GM18520 (cell line): Measurements from ENCODE around the gene TNFRSF1B.

Source experiments
- ATAC-seq: cut with Tn5 transposase; IDR thresholded peaks from one replicate; pipeline ENCODE4 v1.9.1; 2021; ENCODE audit not compliant: unreplicated experiment

TNFRSF1B gene

DNA sequence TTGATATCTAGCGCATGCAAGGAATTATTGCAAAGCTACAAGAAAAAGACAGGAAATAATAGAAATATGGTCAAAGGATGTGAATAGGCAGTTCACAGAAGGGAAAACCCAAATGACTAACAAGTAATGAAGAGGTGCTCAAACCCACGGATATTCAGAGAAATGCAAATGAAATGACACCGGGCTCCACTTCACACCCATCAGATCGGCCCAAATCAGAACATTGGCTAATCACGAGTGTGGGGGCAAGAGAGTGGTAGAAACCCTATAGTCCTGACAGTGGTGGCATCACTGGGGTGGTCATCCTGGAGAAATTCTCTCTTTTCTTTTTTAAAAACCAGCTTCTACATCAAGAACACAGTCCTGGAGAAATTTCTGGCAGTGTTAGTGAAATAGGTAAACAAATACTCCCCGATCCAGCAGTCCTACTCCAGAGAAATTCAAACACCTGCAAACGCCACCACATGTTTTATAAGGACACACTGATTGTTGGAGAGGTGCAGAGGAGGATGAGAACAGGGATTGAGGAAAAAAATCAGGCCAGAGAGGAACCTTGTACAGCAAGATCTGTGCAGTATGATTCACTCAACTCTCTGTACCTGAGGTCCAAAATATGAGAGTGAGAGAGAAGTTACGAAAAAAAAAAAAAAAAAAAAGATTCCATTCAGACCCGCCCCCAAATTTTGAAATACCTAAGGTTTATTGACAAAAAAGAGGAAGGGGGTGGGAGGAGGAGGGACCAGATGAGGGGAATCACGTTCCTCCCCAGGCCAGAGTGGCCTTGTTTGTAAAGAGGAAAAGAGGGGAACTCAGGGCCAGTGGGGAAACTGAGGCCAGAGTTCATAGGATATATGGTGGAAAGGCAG lies 9.2 kb upstream of the TNFRSF1B start:
- peak; percentile 18 for ATAC-seq

- ATAC-seq = no peak
Measured at GRCh38 chr1:12158357-12159092, 8.3 kb upstream of the TNFRSF1B start.

DNA sequence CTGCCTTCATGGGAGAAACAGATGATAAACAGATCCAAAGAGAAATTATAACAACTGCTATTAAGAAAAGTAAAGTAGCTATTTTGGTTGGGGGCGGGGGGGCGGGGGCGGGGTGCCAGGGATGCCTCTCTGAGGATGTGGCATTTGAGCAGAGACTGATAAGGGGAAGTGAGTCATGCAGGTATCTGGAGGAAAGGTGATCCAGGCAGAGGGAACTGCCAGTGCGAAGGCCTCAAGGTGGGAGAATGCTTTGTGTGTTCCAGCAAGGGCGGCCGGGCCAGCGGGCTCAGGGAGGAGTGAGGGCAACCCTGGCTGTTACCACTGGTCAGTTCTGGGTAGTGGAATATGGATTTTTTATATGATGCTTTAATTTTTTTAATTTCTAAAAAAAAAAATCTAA lies 7.0 kb upstream of the TNFRSF1B start:
- no peak for ATAC-seq

DNA sequence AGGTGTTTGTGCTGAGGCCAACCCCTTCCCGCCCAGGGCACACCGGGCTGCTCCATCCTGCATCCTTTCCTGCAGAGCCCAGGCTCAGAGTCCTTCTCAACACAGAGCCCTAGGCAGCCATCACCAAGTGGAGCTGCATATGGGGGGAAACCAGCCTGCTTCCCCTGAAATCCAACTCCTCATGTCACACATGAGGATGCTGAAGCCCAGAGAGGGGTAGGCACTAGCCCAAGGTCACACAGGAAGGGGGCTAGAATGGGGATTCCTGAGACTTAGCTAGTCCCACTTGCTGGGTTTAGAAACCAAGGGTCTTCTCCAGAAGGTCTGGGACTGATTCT lies 5.5 kb upstream of the TNFRSF1B start:
- no peak for ATAC-seq

- peak; percentile 56 for ATAC-seq
Measured at GRCh38 chr1:12161662-12162458, 4.9 kb upstream of the TNFRSF1B start.

DNA sequence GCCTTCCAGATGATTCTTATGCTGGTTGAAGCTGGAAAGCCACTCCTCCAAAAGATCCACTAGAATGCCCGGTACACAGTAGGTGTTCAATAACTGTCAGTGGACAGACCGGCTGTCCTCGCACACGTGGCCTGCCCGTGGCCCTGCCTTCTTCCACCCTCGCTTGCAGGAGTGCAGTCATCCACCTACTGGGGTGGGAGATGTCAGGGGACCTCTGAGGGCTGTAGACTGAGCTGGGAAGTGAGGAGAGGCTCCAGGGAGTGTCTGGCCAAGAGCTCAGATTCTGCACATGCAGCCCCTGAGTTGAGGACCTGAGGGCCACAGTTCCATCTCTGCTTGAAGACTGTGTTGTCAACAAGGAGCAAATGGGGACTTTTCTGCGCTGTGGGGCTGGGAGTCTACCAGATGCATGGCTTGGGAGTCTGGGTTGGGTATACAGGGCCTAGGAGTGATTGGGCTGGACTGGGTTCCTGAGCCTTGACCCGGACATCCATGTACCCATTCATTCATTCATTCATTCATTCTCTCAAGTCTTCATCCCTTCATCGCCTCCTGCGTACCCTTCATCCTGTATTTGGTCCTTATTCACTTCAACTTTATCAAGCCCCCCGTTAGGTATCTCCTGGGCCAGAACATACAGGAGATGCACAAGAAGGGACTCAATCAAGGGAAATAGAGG lies 4.2 kb upstream of the TNFRSF1B start:
- ATAC-seq = no peak

- peak; percentile 23 for ATAC-seq
Measured at GRCh38 chr1:12163210-12163609, 3.6 kb upstream of the TNFRSF1B start.

GRCh38 chr1:12164210-12164609 lies 2.6 kb upstream of the TNFRSF1B start:
- ATAC-seq = no peak

DNA sequence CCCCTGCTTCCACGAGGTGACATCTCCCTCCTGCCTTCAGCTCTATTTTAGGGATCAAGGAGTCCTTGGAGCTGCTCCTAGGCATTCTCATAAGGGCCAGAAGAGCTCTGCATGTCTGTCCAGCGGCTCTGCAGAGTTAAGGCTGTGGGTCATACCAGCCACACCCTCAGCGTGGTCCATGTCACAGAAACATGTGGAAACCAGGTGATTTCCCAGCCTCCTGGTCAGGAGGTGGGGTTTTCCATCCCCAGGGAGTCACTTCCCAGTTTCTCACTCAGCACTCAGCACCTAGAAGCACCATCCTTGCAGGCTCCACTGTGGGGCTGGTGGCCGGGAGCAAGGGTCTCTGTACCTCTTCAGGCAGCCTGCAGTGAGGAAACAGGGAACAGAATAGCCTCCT lies 1.4 kb upstream of the TNFRSF1B start:
- no peak for ATAC-seq

DNA sequence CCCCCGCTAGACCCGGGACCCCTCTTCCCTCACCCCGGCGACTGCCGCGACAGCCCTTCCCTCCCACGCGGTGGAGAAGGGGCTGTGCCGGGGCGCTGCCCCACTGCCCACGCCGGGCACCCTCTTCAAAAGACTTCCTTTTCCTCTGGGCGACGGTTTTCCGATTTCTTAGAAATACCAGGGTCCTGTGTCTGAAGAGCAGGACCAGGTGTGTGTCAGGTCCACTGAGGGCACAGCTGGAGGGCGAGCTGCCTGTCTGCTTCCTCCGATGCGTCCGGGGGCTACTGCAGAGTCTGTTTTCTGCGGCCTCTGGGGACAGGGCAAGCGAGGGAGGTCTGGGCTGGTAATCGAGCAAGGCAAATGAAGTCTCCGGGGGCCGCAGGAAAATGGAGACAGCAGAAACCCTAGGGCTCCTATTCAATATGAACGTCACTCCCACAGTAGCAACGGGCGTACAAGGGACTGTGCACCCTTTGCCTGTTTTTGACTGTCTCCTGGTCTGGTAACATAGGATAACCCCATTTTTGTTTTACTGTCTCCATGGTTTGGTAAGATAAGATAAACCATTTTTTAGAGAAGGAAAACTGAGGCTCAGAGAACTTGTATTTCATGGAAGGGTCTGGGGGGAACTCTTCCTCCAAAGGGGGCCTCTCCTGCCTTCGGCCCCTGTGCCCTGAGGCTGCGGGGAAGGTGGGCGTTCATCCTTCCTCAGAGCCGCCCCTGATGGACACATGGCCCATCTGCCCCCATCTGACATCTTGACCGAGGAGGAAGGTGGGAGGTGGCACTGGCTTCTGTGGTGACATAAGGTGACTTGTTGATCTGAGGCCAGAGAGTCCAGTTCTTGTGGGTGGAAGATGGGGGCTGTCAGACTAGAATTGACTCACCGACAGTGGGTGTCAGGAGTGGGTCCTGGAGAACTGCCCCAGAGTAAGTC lies 970 bp downstream of the TNFRSF1B start:
- no peak for ATAC-seq

- ATAC-seq = no peak
Measured at GRCh38 chr1:12168451-12169160, 1.8 kb downstream of the TNFRSF1B start.

- no peak for ATAC-seq
Measured at GRCh38 chr1:12169442-12170135, 2.8 kb downstream of the TNFRSF1B start.

DNA sequence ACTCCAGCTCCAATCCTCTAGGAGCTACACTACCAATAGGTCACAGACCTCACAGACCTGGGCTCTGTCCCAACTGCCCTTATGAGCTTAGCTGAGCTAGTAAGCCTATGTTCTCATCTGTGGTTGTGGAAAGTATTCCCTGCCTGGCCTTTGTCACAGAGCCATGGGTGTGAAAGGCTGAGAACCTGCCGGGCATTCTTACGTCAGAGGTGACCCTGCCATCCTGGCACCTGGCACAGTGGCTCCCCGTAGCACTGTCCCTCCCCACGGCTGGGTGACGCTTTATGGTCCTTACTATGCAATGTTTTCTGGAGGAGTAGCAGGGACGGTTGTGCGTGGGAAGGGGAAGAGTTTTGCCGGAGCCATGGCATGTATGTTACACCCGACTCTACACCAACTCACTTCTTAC lies 3.5 kb downstream of the TNFRSF1B start:
- ATAC-seq = no peak

GRCh38 chr1:12171206-12172041 lies 4.6 kb downstream of the TNFRSF1B start:
- ATAC-seq = no peak

GRCh38 chr1:12172042-12172851 lies 5.5 kb downstream of the TNFRSF1B start:
- no peak for ATAC-seq

GRCh38 chr1:12173041-12173509 lies 6.3 kb downstream of the TNFRSF1B start:
- ATAC-seq = no peak

DNA sequence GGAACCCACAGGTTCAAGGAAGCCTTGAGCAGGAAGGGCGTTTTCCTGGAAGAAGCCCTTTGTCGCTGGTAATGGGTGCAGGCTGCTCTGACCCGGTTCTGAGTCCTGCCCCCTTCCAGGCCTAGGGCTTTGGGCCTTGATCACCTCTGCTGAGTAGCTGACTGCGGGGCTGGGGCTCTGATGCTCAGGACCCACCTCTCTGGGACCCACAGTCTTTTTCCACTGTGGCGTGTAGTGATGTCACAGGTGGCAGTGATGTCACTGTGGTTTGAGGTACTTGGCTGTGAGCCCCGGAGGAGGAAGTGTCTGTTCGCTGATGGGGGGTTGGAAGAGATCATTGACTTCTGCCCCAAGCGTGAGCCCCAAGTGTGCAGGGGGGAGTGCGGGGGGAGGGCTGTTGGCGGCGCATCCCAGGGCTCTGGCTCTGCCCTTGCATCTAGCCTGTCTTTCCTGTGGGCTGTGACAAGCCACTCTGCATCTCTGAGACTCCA lies 6.9 kb downstream of the TNFRSF1B start:
- no peak for ATAC-seq
